Mesodermal cell (in vitro differentiated cells): ENCODE results near the gene CAPN8.

ENCODE experiments used
- H3K27ac ChIP-seq: 2 replicates; pipeline ENCODE4 v1.7.0; 2013; ENCODE audit warnings: mild to moderate bottlenecking, low read depth, low read length, moderate library complexity; ENCODE audit not compliant: severe bottlenecking
- H3K36me3 ChIP-seq: 2 replicates; pipeline ENCODE4 v1.7.1; 2013; ENCODE audit warnings: mild to moderate bottlenecking, low read length, moderate library complexity; ENCODE audit not compliant: control insufficient read depth, insufficient read depth
- H3K4me1 ChIP-seq: one replicate; pipeline ENCODE4 v1.7.1; 2013; ENCODE audit warnings: mild to moderate bottlenecking, low read length; ENCODE audit not compliant: insufficient read depth, control insufficient read depth, poor library complexity, severe bottlenecking
- H3K4me3 ChIP-seq: 2 replicates; pipeline ENCODE4 v1.7.0; 2013; ENCODE audit warnings: low read length, control low read depth, mild to moderate bottlenecking; ENCODE audit not compliant: insufficient read depth, poor library complexity, severe bottlenecking; ENCODE audit errors: extremely low read depth
- H3K9me3 ChIP-seq: 2 replicates; pipeline ENCODE4 v1.7.1; 2013; ENCODE audit warnings: mild to moderate bottlenecking, low read length, moderate library complexity; ENCODE audit not compliant: control insufficient read depth
- WGBS, 2 experiments: methylation state at CpG; one replicate each; pipeline ENCODE4 v1.1.5; 2013; ENCODE audit warnings: missing lambda C conversion rate in 2 of 2; ENCODE audit not compliant: insufficient coverage in 2 of 2; 5-methylcytosine and 5-hydroxymethylcytosine counted together

The CAPN8 gene

GRCh38 chr1:223611936-223612335, 53.6 kb downstream of the CAPN8 start:
- WGBS, 2 experiments = 0% methylated on average over 1 of the region's 1 CpG; no CpG with 5 or more reads in 1 of the 2 experiments

GRCh38 chr1:223609977-223610376, 55.5 kb downstream of the CAPN8 start:
- Histone ChIP-seq H3K36me3 (no peaks in the 10 kb centered on the region), H3K4me1 (no peaks in the 10 kb centered on the region), H3K27ac (no peak overlapping the region), H3K4me3 (no peak overlapping the region), H3K9me3 (no peaks in the 10 kb centered on the region)
- 100% methylated on average over 1 to 3 of the region's 4 CpGs for WGBS, 2 experiments

More at GRCh38 chr1:223611936-223612335, 53.6 kb downstream of the CAPN8 start:
- no peak overlapping the region for H3K4me3 ChIP-seq
- no peaks in the 10 kb centered on the region for H3K36me3 ChIP-seq
- H3K4me1 ChIP-seq = no peaks in the 10 kb centered on the region
- no peaks in the 10 kb centered on the region for H3K9me3 ChIP-seq
- no peak overlapping the region for H3K27ac ChIP-seq

- Histone ChIP-seq H3K4me1 (no peaks in the 10 kb centered on the region), H3K36me3 (no peaks in the 10 kb centered on the region), H3K4me3 (no peak overlapping the region), H3K9me3 (no peaks in the 10 kb centered on the region), H3K27ac (no peak overlapping the region)
- WGBS, 2 experiments = 92 to 96% methylated on average over 14 of the region's 14 CpGs
These were observed 56.4 kb downstream of the CAPN8 start for GRCh38 chr1:223609066-223609465.

- Histone ChIP-seq H3K9me3 (no peaks in the 10 kb centered on the region), H3K4me1 (no peaks in the 10 kb centered on the region), H3K36me3 (no peaks in the 10 kb centered on the region), H3K27ac (no peak overlapping the region), H3K4me3 (no peak overlapping the region)
- WGBS, 2 experiments = 85 to 86% methylated on average over 1 of the region's 1 CpG
These were observed 107.0 kb downstream of the CAPN8 start for GRCh38 chr1:223558512-223558911.

- 83 to 86% methylated on average over 2 of the region's 5 CpGs for WGBS, 2 experiments
- no peak overlapping the region for H3K27ac ChIP-seq
These were observed 108.4 kb downstream of the CAPN8 start for GRCh38 chr1:223557130-223557475.

GRCh38 chr1:223556414-223557129, 108.9 kb downstream of the CAPN8 start:
- Histone ChIP-seq H3K36me3 (no peaks in the 10 kb centered on the region), H3K4me3 (no peak overlapping the region), H3K4me1 (no peaks in the 10 kb centered on the region), H3K9me3 (no peaks in the 10 kb centered on the region), H3K27ac (no peak overlapping the region)
- WGBS, 2 experiments = 29 to 33% methylated on average over 6 of the region's 8 CpGs

More at GRCh38 chr1:223557130-223557475, 108.4 kb downstream of the CAPN8 start:
- H3K9me3 ChIP-seq = no peaks in the 10 kb centered on the region
- H3K4me3 ChIP-seq = no peak overlapping the region
- no peaks in the 10 kb centered on the region for H3K36me3 ChIP-seq
- H3K4me1 ChIP-seq = no peaks in the 10 kb centered on the region

GRCh38 chr1:223553957-223554356, 111.5 kb downstream of the CAPN8 start:
- no peak overlapping the region for H3K27ac ChIP-seq
- 95 to 100% methylated on average over 2 of the region's 3 CpGs for WGBS, 2 experiments
- no peaks in the 10 kb centered on the region for H3K9me3 ChIP-seq
- no peaks in the 10 kb centered on the region for H3K4me1 ChIP-seq
- H3K36me3 ChIP-seq = no peaks in the 10 kb centered on the region
- H3K4me3 ChIP-seq = no peak overlapping the region

GRCh38 chr1:223551610-223552009, 113.9 kb downstream of the CAPN8 start:
- Histone ChIP-seq H3K9me3 (no peaks in the 10 kb centered on the region), H3K4me1 (no peaks in the 10 kb centered on the region), H3K36me3 (no peaks in the 10 kb centered on the region), H3K27ac (no peak overlapping the region), H3K4me3 (no peak overlapping the region)
- 89% methylated on average over 3 of the region's 3 CpGs; no CpG with 5 or more reads in 1 of the 2 experiments for WGBS, 2 experiments

GRCh38 chr1:223549740-223550139, 115.8 kb downstream of the CAPN8 start:
- Histone ChIP-seq H3K27ac (no peak overlapping the region), H3K4me3 (no peak overlapping the region), H3K36me3 (no peaks in the 10 kb centered on the region), H3K4me1 (no peaks in the 10 kb centered on the region), H3K9me3 (no peaks in the 10 kb centered on the region)
- no CpG with 5 or more reads among the region's 1 CpG for WGBS, 2 experiments

GRCh38 chr1:223547316-223548114, 118.0 kb downstream of the CAPN8 start:
- Histone ChIP-seq H3K9me3 (no peaks in the 10 kb centered on the region), H3K27ac (no peak overlapping the region), H3K4me3 (no peak overlapping the region), H3K36me3 (no peaks in the 10 kb centered on the region), H3K4me1 (no peaks in the 10 kb centered on the region)
- WGBS, 2 experiments = 71 to 82% methylated on average over 5 of the region's 7 CpGs

GRCh38 chr1:223545343-223545742, 120.2 kb downstream of the CAPN8 start:
- no peak overlapping the region for H3K27ac ChIP-seq
- no peaks in the 10 kb centered on the region for H3K4me1 ChIP-seq
- H3K9me3 ChIP-seq = no peaks in the 10 kb centered on the region
- H3K4me3 ChIP-seq = no peak overlapping the region
- WGBS, 2 experiments = 94% methylated on average over 2 of the region's 4 CpGs
- H3K36me3 ChIP-seq = no peaks in the 10 kb centered on the region
